Transverse colon (tissue), 3 donors: ENCODE data around the gene KCTD2.

Source experiments
- POLR2A ChIP-seq: fragments of 450-650 bp; IDR thresholded peaks from one replicate; pipeline ENCODE4 v1.6.1; 2016; ENCODE audit warnings: antibody characterized with exemption, mild to moderate bottlenecking, moderate library complexity
- TF ChIP-seq, protein P1 (sequence below), 5 experiments: fragments of 200-600 bp in 3 of 5; fragments of 450-650 bp in 2 of 5; sonication (generic) in 3 of 5; IDR thresholded peaks; 1 replicate in 2 of 5; 2 replicates in 3 of 5; pipeline ENCODE4 v1.5.1; 2016 to 2017; ENCODE audit warnings: antibody characterized with exemption in 5 of 5, inconsistent platforms in 3 of 5, mild to moderate bottlenecking in 2 of 5, moderate library complexity in 1 of 5

DNA sequence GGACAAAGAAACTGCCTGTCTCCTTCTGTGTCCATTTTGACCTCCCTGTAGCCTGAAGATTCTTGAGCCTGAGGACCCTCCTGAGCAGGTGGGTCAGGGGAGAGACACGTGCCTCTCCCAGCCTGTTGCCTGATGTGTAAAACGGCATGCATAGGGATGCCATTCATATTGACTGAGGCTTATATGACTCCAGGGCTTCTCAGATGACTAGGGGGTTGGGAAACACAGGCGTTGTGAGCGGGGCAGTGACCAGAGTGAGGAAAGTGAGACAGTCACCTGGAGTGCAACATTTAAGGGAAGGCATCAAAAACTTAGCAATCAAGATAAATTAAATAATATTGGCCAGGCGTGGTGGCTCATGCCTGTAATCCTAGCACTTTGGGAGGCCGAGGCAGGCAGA, 35.7 kb downstream of the KCTD2 start:
- TF ChIP-seq POLR2A: no peak
- TF ChIP-seq, protein P1, sequence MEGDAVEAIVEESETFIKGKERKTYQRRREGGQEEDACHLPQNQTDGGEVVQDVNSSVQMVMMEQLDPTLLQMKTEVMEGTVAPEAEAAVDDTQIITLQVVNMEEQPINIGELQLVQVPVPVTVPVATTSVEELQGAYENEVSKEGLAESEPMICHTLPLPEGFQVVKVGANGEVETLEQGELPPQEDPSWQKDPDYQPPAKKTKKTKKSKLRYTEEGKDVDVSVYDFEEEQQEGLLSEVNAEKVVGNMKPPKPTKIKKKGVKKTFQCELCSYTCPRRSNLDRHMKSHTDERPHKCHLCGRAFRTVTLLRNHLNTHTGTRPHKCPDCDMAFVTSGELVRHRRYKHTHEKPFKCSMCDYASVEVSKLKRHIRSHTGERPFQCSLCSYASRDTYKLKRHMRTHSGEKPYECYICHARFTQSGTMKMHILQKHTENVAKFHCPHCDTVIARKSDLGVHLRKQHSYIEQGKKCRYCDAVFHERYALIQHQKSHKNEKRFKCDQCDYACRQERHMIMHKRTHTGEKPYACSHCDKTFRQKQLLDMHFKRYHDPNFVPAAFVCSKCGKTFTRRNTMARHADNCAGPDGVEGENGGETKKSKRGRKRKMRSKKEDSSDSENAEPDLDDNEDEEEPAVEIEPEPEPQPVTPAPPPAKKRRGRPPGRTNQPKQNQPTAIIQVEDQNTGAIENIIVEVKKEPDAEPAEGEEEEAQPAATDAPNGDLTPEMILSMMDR (IDR thresholded peaks at IDR 0.05): no peak
